Aortic smooth muscle cell (primary cell): ENCODE data around the gene PCDHB5. TPM values are rescaled to one million over a fixed set of nuclear protein-coding genes. Genes with fewer than 3 reads are reported as not detected.

Experiments used
- total RNA-seq: library from RNA; depleted of rRNA; stranded (reverse); fragments of >200 nt; gene quantifications from 2 replicates; pipeline ENCODE4 v1.2.3, GENCODE V29; 2014

Gene PCDHB5
- total RNA-seq = 1.4 and 1.8 TPM in 2 replicates

DNA sequence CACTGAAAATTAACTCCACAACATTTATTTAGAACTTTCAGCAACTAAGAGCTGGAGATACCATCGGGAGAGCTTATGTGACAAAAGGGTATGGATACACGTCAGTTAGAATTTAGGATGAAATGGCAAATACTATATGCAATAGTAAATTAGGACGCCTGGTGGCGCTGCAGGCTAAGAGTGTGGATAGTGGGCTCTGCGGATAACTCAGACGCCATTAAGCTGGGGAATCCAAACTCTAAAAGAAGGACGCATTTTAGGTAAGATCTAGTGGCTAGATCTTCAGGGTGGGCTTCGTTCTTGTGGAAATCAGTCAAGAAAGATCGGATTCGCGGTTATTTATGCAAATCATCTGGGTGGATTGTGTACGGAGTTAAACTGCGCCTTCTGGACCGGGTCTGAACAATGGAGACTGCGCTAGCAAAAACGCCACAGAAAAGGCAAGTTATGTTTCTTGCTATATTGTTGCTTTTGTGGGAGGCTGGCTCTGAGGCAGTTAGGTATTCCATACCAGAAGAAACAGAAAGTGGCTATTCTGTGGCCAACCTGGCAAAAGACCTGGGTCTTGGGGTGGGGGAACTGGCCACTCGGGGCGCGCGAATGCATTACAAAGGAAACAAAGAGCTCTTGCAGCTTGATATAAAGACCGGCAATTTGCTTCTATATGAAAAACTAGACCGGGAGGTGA, at the start of gene PCDHB5:
Gene PCDHB5 (plus strand): TSS at position 177 of the 688 bp plus-strand sequence. CDS start 229 bp downstream, at position 406.

DNA sequence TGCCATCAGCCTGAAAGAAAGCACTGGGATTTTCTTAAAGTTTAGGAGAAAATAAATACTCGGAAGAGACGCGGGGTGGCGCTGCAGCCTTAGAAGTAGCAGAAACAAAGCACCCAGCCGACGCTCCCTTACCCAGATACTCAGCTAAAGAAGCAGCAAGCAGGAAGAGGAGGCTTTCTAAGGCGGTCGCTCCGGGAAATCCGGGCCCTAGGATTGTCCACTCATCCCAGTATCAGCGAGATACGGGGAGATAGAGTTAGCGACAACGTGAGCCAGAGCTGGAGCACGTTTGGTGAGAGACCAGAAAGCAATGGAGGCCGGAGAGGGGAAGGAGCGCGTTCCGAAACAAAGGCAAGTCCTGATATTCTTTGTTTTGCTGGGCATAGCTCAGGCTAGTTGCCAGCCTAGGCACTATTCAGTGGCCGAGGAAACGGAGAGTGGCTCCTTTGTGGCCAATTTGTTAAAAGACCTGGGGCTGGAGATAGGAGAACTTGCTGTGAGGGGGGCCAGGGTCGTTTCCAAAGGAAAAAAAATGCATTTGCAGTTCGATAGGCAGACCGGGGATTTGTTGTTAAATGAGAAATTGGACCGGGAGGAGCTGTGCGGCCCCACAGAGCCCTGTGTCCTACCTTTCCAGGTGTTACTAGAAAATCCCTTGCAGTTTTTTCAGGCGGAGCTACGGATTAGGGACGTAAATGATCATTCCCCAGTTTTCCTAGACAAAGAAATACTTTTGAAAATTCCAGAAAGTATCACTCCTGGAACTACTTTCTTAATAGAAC, 40.3 kb upstream of the PCDHB5 start, which contains the start of gene PCDHB2:
Gene PCDHB2 (plus strand): TSS at position 135 of the 782 bp plus-strand sequence. CDS start 176 bp downstream, at position 311.

DNA sequence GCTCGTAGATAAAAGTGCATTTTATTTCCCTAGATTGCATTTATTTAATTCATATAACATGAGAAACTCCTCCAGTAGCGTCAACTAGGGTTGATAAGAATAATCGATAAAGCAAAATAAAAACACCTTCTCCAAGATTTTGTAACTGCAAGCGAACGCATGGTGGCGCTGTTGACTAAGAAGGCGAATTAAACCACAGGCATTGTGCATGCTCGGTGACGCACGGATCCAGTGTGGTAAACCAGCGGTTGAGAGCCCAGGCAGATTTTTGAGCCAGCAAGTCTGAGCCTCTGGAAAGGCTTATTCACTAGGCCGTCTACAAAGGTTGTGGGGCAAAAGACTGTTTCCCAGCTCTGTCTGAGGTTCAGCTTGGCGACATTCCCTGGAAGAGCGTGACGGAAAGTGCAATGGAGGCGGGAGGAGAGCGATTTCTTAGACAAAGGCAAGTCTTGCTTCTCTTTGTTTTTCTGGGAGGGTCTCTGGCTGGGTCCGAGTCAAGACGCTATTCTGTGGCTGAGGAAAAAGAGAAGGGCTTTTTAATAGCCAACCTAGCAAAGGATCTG, 34.7 kb upstream of the PCDHB5 start, which contains the start of gene PCDHB3:
Gene PCDHB3 (plus strand): TSS at position 231 of the 563 bp plus-strand sequence. CDS start 177 bp downstream, at position 408.

DNA sequence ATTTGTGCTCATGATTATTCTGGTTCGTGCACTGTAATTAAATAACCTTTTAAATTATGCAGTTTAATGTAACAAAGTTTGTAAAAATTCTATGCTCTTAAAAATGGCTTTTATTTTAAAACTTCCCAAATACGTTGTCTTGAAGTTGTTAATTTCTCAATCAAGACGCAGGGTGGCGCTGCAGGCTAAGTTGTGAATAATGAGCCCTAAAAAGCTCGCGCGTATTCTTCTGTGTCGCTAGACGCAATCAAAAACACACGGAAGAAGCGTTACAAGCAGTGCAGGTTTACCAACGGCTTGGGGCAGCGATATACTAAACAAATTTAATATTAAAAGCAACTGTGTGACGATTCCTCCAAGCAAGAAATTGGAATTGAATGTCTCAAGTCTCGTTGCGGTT, 13.4 kb upstream of the PCDHB5 start, which contains the start of gene PCDHB4:
Gene PCDHB4 (plus strand): TSS at position 256 of the 400 bp plus-strand sequence. CDS start 181 bp downstream, outside the sequence.

DNA sequence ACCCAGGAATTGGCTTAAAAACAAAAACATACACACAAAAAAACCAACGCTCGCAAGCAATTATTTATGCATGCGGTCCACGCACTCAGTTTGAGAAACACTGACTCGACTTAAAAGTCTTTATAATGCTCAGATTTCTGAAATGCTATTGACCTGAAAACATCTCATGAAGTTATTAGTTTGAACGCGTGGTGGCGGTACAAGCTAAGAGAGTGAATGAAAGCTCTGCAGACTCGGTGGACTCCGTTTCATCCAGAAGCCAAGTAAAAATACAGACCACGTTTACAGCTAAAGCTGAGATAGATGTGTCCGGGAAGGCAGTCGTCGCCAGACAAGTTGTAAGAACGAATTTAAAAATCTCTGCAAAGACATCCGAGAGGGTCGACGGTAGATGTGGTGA, 14.8 kb downstream of the PCDHB5 start, which contains the start of gene PCDHB6:
Gene PCDHB6 (plus strand): TSS at position 246 of the 400 bp plus-strand sequence. CDS start 201 bp downstream, outside the sequence.

DNA sequence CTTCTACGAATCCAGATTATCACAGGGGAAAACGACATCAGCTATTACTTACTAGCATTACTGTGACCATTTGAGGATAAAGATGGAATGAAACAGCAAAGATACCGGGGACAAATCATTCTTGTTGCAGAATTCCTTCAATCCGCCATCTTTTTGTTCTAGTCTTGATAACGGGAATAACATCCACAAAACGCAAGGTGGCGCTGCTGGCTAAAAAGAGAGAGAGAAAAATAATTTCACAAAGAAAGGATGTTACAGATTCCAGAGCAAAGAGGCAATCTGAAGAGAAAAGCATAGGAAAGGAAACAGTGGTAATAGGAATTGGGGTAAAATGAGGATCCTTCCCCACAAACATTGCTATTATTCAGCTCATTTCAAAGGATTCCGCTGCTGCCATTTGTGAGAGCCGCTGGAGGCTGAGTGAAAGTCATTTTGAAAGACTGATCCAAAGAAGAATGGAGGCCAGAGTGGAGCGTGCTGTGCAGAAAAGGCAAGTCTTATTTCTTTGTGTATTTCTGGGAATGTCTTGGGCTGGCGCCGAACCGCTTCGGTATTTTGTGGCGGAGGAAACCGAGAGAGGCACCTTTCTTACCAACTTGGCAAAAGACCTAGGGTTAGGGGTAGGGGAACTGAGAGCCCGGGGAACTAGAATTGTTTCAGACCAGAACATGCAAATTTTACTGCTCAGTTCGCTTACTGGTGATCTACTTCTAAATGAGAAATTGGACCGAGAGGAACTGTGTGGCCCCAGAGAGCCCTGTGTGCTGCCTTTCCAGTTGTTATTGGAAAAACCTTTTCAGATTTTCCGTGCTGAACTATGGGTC, 37.6 kb downstream of the PCDHB5 start, which contains the start of gene PCDHB7:
Gene PCDHB7 (plus strand): TSS at position 264 of the 824 bp plus-strand sequence. CDS start 192 bp downstream, at position 456.

DNA sequence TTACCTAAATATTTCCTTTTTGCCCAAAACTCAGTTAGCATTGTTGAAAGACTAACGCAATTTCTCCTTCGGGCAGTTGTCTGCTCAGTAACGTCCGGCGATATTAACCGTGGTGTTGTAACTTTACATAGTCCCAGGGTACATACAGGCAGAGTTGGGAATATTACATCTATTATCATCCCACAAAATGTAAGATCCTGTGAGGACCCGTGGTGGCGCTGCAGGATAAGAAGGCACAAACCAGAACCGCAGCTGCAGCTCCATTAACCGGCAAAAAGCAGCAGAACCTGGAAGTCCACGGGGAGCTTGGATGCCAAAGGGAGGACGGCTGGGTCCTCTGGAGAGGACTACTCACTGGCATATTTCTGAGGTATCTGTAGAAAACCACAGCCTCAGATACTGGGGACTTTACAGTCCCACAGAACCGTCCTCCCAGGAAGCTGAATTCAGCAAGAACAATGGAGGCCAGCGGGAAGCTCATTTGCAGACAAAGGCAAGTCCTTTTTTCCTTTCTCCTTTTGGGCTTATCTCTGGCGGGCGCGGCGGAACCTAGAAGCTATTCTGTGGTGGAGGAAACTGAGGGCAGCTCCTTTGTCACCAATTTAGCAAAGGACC, 42.7 kb downstream of the PCDHB5 start, which contains the start of gene PCDHB8:
Gene PCDHB8 (plus strand): TSS at position 214 of the 615 bp plus-strand sequence. CDS start 245 bp downstream, at position 459.

DNA sequence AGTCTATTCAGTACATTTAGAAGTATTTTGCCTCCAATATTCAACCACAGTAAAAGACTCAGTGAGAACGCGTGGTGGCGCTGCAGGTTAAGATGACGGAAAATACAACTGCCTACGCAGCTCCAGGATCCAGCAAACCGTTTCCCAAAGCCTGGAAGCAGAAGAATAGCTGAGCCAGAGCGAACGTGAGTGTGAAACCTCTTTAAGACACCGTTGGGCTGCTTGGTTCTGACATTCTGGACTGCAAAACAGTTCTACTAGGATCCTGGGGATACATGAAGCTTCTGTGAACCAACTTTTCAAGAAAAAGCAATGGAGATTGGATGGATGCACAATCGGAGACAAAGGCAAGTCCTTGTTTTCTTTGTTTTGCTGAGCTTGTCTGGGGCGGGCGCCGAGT, 47.2 kb downstream of the PCDHB5 start, which contains the start of gene PCDHB16:
Gene PCDHB16 (plus strand): TSS at position 140 of the 400 bp plus-strand sequence. CDS start 173 bp downstream, at position 313.

DNA sequence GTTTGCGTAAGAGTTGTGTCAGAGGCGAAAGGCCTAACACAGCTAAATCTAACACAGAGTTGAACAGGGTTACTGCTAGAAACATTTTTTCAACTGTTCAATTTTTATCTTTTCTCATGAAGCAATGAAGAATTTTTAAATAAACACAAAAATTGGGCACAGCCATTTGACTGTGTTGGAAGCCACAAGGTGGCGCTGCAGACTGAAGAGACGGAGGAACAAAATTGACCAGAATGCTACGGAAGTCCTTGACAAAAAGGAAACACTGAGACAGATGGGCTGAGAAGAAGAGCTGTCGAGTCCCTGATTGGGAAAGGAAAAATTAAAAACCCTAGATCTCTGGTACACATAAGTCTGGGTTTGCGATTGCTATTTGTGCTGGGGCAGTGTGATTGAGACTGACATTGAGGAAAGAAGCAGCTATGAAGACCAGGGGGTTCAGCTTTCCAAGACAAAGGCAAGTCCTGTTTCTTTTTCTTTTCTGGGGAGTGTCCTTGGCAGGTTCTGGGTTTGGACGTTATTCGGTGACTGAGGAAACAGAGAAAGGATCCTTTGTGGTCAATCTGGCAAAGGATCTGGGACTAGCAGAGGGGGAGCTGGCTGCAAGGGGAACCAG, 52.0 kb downstream of the PCDHB5 start, which contains the start of gene PCDHB9:
Gene PCDHB9 (plus strand): TSS at position 265 of the 616 bp plus-strand sequence. CDS start 158 bp downstream, at position 423.

Other genes starting within 250 kb of the PCDHB5 start
- gene PCDHAC1, start 208.9 kb upstream of the PCDHB5 start, total RNA-seq = 0.06 and 0.13 TPM in 2 replicates
- 0.31 and 0.53 TPM in 2 replicates for gene PCDHAC2, start 168.7 kb upstream of the PCDHB5 start, total RNA-seq
- not detected in 2 replicates for gene PCDHB1, start 83.8 kb upstream of the PCDHB5 start, total RNA-seq
- 1.7 and 3.8 TPM in 2 replicates for gene PCDHB2, start 40.6 kb upstream of the PCDHB5 start, total RNA-seq
- gene PCDHB3, start 34.7 kb upstream of the PCDHB5 start, total RNA-seq = 0.81 and 1.3 TPM in 2 replicates
- 0.68 and 0.79 TPM in 2 replicates for gene PCDHB4, start 13.4 kb upstream of the PCDHB5 start, total RNA-seq
- 0.13 and 0.37 TPM in 2 replicates for gene PCDHB6, start 14.9 kb downstream of the PCDHB5 start, total RNA-seq
- gene PCDHB7, start 37.4 kb downstream of the PCDHB5 start, total RNA-seq = 0.79 and 1.1 TPM in 2 replicates
- 0.62 and 1.1 TPM in 2 replicates for gene PCDHB8, start 42.6 kb downstream of the PCDHB5 start, total RNA-seq
- gene PCDHB16, start 47.2 kb downstream of the PCDHB5 start, total RNA-seq = 1.8 and 1.9 TPM in 2 replicates
- 0.40 and 0.44 TPM in 2 replicates for gene PCDHB9, start 52.0 kb downstream of the PCDHB5 start, total RNA-seq
- 0.66 and 1.1 TPM in 2 replicates for gene PCDHB10, start 57.1 kb downstream of the PCDHB5 start, total RNA-seq
- 0.44 and 0.53 TPM in 2 replicates for gene PCDHB11, start 64.4 kb downstream of the PCDHB5 start, total RNA-seq
- 0.25 and 0.40 TPM in 2 replicates for gene PCDHB12, start 73.5 kb downstream of the PCDHB5 start, total RNA-seq
- 0.81 and 1.1 TPM in 2 replicates for gene PCDHB13, start 78.7 kb downstream of the PCDHB5 start, total RNA-seq
- gene PCDHB14, start 88.1 kb downstream of the PCDHB5 start, total RNA-seq = 0.92 and 1.1 TPM in 2 replicates
- 0.53 and 0.56 TPM in 2 replicates for gene PCDHB15, start 110.2 kb downstream of the PCDHB5 start, total RNA-seq
- gene SLC25A2, start 168.8 kb downstream of the PCDHB5 start, total RNA-seq = 0.13 and 0.31 TPM in 2 replicates
- gene TAF7, start 185.6 kb downstream of the PCDHB5 start, total RNA-seq = 81.0 and 83.9 TPM in 2 replicates
- 1.1 TPM in 2 replicates for gene PCDHGA1, start 195.3 kb downstream of the PCDHB5 start, total RNA-seq
- gene PCDHGA2, start 203.6 kb downstream of the PCDHB5 start, total RNA-seq = 1.7 and 2.5 TPM in 2 replicates
- 2.0 and 2.9 TPM in 2 replicates for gene PCDHGA3, start 208.6 kb downstream of the PCDHB5 start, total RNA-seq
- gene PCDHGB1, start 214.9 kb downstream of the PCDHB5 start, total RNA-seq = 1.8 and 4.3 TPM in 2 replicates
- 4.0 and 7.5 TPM in 2 replicates for gene PCDHGA4, start 219.8 kb downstream of the PCDHB5 start, total RNA-seq
- gene PCDHGB2, start 224.8 kb downstream of the PCDHB5 start, total RNA-seq = 3.4 and 5.9 TPM in 2 replicates
- 1.5 and 2.7 TPM in 2 replicates for gene PCDHGA5, start 229.0 kb downstream of the PCDHB5 start, total RNA-seq
- 5.7 and 8.4 TPM in 2 replicates for gene PCDHGB3, start 235.0 kb downstream of the PCDHB5 start, total RNA-seq
- gene PCDHGA6, start 238.7 kb downstream of the PCDHB5 start, total RNA-seq = 3.3 and 5.3 TPM in 2 replicates
- 3.4 and 4.8 TPM in 2 replicates for gene PCDHGA7, start 247.5 kb downstream of the PCDHB5 start, total RNA-seq